ENCODE results near the gene HIBCH. TPM values are rescaled to one million over a fixed set of nuclear protein-coding genes. Genes with fewer than 3 reads are reported as not detected.

HIBCH gene
- total and polyA plus RNA-seq, 2 experiments from 2014 or later: 25.7 to 42.3 TPM

GRCh38 chr2:190209559-190209958 lies 110.1 kb downstream of the HIBCH start:
- H3K36me3 Mint-ChIP-seq (ENCODE audit: low read depth): no peaks in the 10 kb centered on the region
- H3K36me3 ChIP-seq (ENCODE audit: insufficient read depth): no peaks in the 10 kb centered on the region
- no peaks in the 10 kb centered on the region for H3K9me3 Mint-ChIP-seq
- H3K27ac Mint-ChIP-seq: no peak overlapping the region
- no peak for TF ChIP-seq STAT1 (IDR thresholded peaks at IDR 0.05; ENCODE audit: unreplicated experiment)
- no peak for TF ChIP-seq EZH2phosphoT487 (IDR thresholded peaks at IDR 0.05; ENCODE audit: unreplicated experiment)
- no peak for TF ChIP-seq ZNF331 (CRISPR knock-in tag; IDR thresholded peaks at IDR 0.05; ENCODE audit: low read depth)
- TF ChIP-seq, protein P1, sequence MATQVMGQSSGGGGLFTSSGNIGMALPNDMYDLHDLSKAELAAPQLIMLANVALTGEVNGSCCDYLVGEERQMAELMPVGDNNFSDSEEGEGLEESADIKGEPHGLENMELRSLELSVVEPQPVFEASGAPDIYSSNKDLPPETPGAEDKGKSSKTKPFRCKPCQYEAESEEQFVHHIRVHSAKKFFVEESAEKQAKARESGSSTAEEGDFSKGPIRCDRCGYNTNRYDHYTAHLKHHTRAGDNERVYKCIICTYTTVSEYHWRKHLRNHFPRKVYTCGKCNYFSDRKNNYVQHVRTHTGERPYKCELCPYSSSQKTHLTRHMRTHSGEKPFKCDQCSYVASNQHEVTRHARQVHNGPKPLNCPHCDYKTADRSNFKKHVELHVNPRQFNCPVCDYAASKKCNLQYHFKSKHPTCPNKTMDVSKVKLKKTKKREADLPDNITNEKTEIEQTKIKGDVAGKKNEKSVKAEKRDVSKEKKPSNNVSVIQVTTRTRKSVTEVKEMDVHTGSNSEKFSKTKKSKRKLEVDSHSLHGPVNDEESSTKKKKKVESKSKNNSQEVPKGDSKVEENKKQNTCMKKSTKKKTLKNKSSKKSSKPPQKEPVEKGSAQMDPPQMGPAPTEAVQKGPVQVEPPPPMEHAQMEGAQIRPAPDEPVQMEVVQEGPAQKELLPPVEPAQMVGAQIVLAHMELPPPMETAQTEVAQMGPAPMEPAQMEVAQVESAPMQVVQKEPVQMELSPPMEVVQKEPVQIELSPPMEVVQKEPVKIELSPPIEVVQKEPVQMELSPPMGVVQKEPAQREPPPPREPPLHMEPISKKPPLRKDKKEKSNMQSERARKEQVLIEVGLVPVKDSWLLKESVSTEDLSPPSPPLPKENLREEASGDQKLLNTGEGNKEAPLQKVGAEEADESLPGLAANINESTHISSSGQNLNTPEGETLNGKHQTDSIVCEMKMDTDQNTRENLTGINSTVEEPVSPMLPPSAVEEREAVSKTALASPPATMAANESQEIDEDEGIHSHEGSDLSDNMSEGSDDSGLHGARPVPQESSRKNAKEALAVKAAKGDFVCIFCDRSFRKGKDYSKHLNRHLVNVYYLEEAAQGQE (IDR thresholded peaks at IDR 0.05; ENCODE audit: unreplicated experiment): no peak
- no peak for TF ChIP-seq JUNB (IDR thresholded peaks at IDR 0.05; ENCODE audit: unreplicated experiment)
- TF ChIP-seq, protein P2, sequence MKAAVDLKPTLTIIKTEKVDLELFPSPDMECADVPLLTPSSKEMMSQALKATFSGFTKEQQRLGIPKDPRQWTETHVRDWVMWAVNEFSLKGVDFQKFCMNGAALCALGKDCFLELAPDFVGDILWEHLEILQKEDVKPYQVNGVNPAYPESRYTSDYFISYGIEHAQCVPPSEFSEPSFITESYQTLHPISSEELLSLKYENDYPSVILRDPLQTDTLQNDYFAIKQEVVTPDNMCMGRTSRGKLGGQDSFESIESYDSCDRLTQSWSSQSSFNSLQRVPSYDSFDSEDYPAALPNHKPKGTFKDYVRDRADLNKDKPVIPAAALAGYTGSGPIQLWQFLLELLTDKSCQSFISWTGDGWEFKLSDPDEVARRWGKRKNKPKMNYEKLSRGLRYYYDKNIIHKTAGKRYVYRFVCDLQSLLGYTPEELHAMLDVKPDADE (IDR thresholded peaks at IDR 0.05): no peak
- TF ChIP-seq, protein P3, sequence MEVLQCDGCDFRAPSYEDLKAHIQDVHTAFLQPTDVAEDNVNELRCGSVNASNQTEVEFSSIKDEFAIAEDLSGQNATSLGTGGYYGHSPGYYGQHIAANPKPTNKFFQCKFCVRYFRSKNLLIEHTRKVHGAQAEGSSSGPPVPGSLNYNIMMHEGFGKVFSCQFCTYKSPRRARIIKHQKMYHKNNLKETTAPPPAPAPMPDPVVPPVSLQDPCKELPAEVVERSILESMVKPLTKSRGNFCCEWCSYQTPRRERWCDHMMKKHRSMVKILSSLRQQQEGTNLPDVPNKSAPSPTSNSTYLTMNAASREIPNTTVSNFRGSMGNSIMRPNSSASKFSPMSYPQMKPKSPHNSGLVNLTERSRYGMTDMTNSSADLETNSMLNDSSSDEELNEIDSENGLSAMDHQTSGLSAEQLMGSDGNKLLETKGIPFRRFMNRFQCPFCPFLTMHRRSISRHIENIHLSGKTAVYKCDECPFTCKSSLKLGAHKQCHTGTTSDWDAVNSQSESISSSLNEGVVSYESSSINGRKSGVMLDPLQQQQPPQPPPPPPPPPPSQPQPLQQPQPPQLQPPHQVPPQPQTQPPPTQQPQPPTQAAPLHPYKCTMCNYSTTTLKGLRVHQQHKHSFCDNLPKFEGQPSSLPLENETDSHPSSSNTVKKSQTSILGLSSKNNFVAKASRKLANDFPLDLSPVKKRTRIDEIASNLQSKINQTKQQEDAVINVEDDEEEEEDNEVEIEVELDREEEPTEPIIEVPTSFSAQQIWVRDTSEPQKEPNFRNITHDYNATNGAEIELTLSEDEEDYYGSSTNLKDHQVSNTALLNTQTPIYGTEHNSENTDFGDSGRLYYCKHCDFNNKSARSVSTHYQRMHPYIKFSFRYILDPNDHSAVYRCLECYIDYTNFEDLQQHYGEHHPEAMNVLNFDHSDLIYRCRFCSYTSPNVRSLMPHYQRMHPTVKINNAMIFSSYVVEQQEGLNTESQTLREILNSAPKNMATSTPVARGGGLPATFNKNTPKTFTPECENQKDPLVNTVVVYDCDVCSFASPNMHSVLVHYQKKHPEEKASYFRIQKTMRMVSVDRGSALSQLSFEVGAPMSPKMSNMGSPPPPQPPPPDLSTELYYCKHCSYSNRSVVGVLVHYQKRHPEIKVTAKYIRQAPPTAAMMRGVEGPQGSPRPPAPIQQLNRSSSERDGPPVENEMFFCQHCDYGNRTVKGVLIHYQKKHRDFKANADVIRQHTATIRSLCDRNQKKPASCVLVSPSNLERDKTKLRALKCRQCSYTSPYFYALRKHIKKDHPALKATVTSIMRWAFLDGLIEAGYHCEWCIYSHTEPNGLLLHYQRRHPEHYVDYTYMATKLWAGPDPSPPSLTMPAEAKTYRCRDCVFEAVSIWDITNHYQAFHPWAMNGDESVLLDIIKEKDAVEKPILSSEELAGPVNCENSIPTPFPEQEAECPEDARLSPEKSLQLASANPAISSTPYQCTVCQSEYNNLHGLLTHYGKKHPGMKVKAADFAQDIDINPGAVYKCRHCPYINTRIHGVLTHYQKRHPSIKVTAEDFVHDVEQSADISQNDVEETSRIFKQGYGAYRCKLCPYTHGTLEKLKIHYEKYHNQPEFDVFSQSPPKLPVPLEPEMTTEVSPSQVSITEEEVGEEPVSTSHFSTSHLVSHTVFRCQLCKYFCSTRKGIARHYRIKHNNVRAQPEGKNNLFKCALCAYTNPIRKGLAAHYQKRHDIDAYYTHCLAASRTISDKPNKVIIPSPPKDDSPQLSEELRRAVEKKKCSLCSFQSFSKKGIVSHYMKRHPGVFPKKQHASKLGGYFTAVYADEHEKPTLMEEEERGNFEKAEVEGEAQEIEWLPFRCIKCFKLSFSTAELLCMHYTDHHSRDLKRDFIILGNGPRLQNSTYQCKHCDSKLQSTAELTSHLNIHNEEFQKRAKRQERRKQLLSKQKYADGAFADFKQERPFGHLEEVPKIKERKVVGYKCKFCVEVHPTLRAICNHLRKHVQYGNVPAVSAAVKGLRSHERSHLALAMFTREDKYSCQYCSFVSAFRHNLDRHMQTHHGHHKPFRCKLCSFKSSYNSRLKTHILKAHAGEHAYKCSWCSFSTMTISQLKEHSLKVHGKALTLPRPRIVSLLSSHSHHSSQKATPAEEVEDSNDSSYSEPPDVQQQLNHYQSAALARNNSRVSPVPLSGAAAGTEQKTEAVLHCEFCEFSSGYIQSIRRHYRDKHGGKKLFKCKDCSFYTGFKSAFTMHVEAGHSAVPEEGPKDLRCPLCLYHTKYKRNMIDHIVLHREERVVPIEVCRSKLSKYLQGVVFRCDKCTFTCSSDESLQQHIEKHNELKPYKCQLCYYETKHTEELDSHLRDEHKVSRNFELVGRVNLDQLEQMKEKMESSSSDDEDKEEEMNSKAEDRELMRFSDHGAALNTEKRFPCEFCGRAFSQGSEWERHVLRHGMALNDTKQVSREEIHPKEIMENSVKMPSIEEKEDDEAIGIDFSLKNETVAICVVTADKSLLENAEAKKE (CRISPR knock-in tag; IDR thresholded peaks at IDR 0.05): no peak
- TF ChIP-seq EZH2 (IDR thresholded peaks at IDR 0.05; ENCODE audit: low read depth, unreplicated experiment): no peak
- no peak for TF ChIP-seq ZNF114 (CRISPR knock-in tag; IDR thresholded peaks at IDR 0.05)
- TF ChIP-seq POLR2AphosphoS5 (IDR thresholded peaks at IDR 0.05; ENCODE audit: low read depth): no peak
- no peak for TF ChIP-seq CREB1 (CRISPR knock-in tag; IDR thresholded peaks at IDR 0.05; ENCODE audit: low read depth)
- TF ChIP-seq NANOG (IDR thresholded peaks at IDR 0.05; ENCODE audit: borderline replicate concordance): no peak
- no peak for TF ChIP-seq CTCF (conservative IDR thresholded peaks at IDR 0.05; ENCODE audit: low read depth in 2 of 2)
- no peak overlapping the region for H3K27ac ChIP-seq (ENCODE audit: low read depth)
- H3K4me1 Mint-ChIP-seq: peaks cover 11% of the 10 kb centered on the region
- peaks cover 8% of the 10 kb centered on the region for H3K4me1 ChIP-seq (ENCODE audit: insufficient read depth)
- no peak for DNase-seq (ENCODE audit: low spot score)
- no peaks in the 10 kb centered on the region for H3K27me3 ChIP-seq (ENCODE audit: insufficient read depth)
- no peak for ATAC-seq
- no peak overlapping the region for H3K4me3 ChIP-seq
- no peaks in the 10 kb centered on the region for H4K20me1 ChIP-seq (replicated peaks; ENCODE audit: insufficient read depth)
- no peak overlapping the region for H3K4me2 ChIP-seq
- H3K4me3 Mint-ChIP-seq: no peak overlapping the region
- no peaks in the 10 kb centered on the region for H3K9me2 ChIP-seq (ENCODE audit: insufficient read depth)
- H3K27me3 Mint-ChIP-seq (ENCODE audit: insufficient read depth, low read depth, poor library complexity): peaks cover 2% of the 10 kb centered on the region
- H2AFZ ChIP-seq: no peak overlapping the region
- no peaks in the 10 kb centered on the region for H3F3A ChIP-seq (replicated peaks; ENCODE audit: low read depth)
- H3K79me2 ChIP-seq (replicated peaks; ENCODE audit: insufficient read depth): no peaks in the 10 kb centered on the region
